ENCODE data around the gene SGCE.

The SGCE gene

DNA sequence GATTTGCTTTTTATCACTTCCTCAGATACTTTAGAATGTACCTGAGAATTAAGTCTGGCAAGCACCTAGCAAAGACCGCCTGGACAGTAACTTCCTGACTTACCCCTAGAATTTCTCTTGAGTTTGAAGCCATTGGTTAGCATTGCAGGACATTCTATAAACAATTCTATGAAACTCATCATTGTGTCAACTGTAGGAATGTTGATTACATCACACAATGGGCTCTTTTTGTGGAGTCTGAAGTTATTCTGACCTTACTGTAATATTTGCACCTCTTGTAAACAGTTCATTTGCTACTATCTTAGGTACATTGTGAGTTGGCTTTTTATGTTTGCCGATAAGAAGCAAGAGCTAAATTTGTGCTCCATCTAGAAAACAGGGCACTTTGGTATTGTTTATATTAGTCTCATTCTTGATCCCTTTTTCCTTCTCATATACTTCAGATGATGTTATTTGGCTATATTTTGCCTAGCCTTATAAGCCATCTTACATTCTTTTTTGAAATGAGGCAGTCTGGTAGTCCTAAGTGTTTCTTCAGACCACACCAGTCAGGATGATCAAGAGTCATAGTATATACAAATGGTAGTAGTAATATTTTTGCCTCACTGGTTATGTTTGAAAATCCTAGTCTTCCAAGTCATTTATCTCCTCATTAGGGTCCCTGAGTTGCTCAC lies 94.0 kb downstream of the SGCE start:
- DNase-seq, result no peak

DNA sequence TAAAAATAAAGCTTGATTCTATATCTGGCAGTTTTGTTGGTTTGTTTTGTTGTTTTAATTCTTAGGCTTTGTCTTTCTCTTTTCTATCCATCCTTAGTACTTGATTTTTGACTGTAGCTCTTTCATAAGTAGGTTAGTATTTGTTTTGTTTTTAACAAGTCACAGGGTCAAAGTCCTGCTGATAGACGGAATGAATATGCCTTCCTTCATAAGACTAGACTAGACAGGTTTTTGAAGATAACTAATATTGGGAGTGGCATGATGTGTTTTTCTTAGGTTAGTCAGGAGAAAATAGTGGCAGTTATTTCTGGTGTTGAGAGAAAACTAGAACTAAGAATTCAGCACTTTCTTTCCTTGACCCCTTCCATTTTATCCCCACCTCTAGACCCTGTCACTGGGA lies 96.0 kb downstream of the SGCE start:
- DNase-seq, result no peak

DNA sequence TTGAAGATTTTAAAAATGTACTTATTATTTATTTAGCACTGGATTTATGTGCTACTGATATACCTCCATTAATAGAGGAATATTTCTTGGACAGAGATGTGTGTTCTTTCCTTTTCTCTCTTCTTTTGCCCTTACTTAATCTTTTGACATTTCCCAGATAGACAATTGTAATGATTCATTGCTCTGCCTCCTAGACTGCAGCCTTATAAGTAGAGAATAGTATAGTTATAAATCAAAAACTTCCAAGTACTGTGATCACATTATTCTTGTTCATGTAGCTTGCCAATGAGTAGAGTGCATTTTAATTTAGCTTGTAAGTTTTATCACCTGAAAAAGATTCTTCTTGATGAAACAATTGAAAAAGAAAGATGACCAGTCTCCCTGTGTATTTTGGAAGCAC lies 98.7 kb downstream of the SGCE start:
- no peak for DNase-seq

DNA sequence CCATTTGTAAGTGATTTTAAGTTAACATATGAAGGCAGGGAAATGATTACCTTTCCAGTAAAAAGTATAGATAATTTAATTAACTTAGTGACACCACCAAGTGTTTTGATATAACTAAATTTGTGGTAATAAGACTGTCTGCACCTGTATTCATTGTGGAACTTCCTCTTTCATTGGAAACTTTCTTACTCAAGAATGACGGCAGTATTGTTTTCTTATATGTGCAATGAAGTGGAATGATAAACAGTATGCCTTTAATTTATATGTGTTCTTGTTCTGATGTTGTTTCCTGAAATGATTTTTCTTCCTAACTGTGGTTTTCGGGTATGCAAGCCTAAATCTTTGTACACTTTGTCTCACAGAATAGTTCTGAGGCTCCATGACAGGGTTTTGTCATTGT lies 99.9 kb downstream of the SGCE start:
- no peak for DNase-seq

- no peak for DNase-seq
These were observed 108.8 kb downstream of the SGCE start for GRCh38 chr7:94547126-94547525.

DNA sequence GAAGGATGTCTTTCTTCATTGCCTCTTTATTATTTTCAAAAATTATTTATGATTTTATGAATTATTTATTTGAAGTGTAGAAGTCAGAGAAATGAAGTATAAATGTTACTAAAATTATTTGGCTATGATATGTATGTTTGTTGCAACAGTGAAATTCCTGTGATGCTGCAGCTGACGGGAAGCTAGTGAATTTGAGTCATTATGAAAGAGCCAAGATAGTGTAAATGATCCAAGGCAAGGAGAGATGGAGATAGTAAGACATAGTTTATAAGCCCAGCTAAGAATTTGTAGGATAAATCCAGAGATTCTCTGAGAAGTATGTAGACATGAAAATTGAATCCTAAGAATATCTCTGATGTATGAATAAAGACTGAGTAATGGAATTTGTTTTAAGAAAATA lies 115.5 kb downstream of the SGCE start:
- no peak for DNase-seq
